Vagina (tissue), 2 donors: Measurements from ENCODE around the gene MAPK7. TPM values are rescaled to one million over a fixed set of nuclear protein-coding genes. Genes with fewer than 3 reads are reported as not detected.
A peak's percentile ranks its signal among the peaks of the same experiment; 100 is the strongest.

ENCODE experiments used
- DNase-seq, 2 donors: peaks; one replicate each; pipeline ENCODE4 v3.0.0-alpha.2; 2017; ENCODE audit errors: extremely low spot score in 2 of 2
- H3K27ac ChIP-seq: fragments of 200-600 bp; sonication (generic); one replicate; pipeline ENCODE4 v1.5.1; 2019
- H3K27me3 ChIP-seq: fragments of 200-600 bp; sonication (generic); one replicate; pipeline ENCODE4 v1.5.1; 2019
- H3K36me3 ChIP-seq, 2 donors: fragments of 200-600 bp; sonication (generic); one replicate each; pipeline ENCODE4 v1.5.1; 2017 to 2019
- H3K4me1 ChIP-seq: fragments of 200-600 bp; sonication (generic); one replicate; pipeline ENCODE4 v1.5.1; 2019
- H3K4me3 ChIP-seq, 2 donors: fragments of 200-600 bp; sonication (generic); 1 replicate in 1 of 2; 2 replicates in 1 of 2; pipeline ENCODE4 v1.5.1; 2016 to 2019
- H3K9me3 ChIP-seq: fragments of 200-600 bp; sonication (generic); one replicate; pipeline ENCODE4 v1.5.1; 2019
- CTCF ChIP-seq, 3 experiments: fragments of 450-650 bp in 2 of 3; fragments of 200-600 bp in 1 of 3; sonication (generic) in 1 of 3; IDR thresholded peaks; one replicate each; pipeline ENCODE4 v1.5.1; 2017 to 2019; ENCODE audit warnings: antibody characterized with exemption in 3 of 3, mild to moderate bottlenecking in 2 of 3, moderate library complexity in 2 of 3
- POLR2A ChIP-seq, 2 donors: fragments of 450-650 bp; IDR thresholded peaks; one replicate each; pipeline ENCODE4 v1.6.1; 2017; ENCODE audit warnings: antibody characterized with exemption in 2 of 2, mild to moderate bottlenecking in 2 of 2, moderate library complexity in 2 of 2
- POLR2AphosphoS5 ChIP-seq, 2 donors: sonication (generic); formaldehyde crosslinking; IDR thresholded peaks; one replicate each; pipeline ENCODE4 v1.9.0; 2017; ENCODE audit warnings: antibody characterized with exemption in 2 of 2, mild to moderate bottlenecking in 2 of 2, low read depth in 1 of 2; ENCODE audit not compliant: insufficient read depth in 1 of 2
- intact Hi-C: fragments of 100-400 bp; cut with DNase I; formaldehyde crosslinking; loops from one replicate; pipeline ENCODE4 v1.15.1; 2023
- total RNA-seq: library from RNA; depleted of rRNA; stranded (reverse); fragments of >200 nt; gene quantifications from one replicate; pipeline ENCODE4 v1.2.3, GENCODE V29; 2016

Gene MAPK7
- total RNA-seq, 1 donor from 2014 or later, result 77.3 TPM

GRCh38 chr17:19381741-19382444 lies 3.6 kb downstream of the MAPK7 start:
- Histone ChIP-seq H3K4me3 (no peak overlapping the region), H3K9me3 (no peaks in the 10 kb centered on the region), H3K27ac (peak overlapping the region; percentile 65), H3K4me1 (peaks cover 77% of the 10 kb centered on the region), H3K27me3 (no peaks in the 10 kb centered on the region), H3K36me3 (peaks cover 0 to 42% of the 10 kb centered on the region in 2 donors)
- intact Hi-C loops, result no loop called here
- no peak for DNase-seq
- TF ChIP-seq CTCF (IDR thresholded peaks at IDR 0.05) (no peak), POLR2A (IDR thresholded peaks at IDR 0.05) (no peak), POLR2AphosphoS5 (IDR thresholded peaks at IDR 0.05; ENCODE audit: insufficient read depth in 1 of 2, low read depth in 1 of 2) (no peak)

GRCh38 chr17:19382531-19383444 lies 4.5 kb downstream of the MAPK7 start:
- Histone ChIP-seq H3K4me1 (peaks cover 84% of the 10 kb centered on the region), H3K9me3 (no peaks in the 10 kb centered on the region), H3K27ac (peak overlapping the region; percentile 95), H3K36me3 (peaks cover 0 to 42% of the 10 kb centered on the region in 2 donors), H3K27me3 (no peaks in the 10 kb centered on the region), H3K4me3 (no peak overlapping the region)
- intact Hi-C loops, result no loop called here
- TF ChIP-seq POLR2A (IDR thresholded peaks at IDR 0.05), result no peak
- no peak for TF ChIP-seq POLR2AphosphoS5 (IDR thresholded peaks at IDR 0.05; ENCODE audit: insufficient read depth in 1 of 2, low read depth in 1 of 2)
- no peak for TF ChIP-seq CTCF (IDR thresholded peaks at IDR 0.05)
- no peak for DNase-seq

GRCh38 chr17:19383681-19384470 lies 5.6 kb downstream of the MAPK7 start:
- TF ChIP-seq POLR2AphosphoS5 (IDR thresholded peaks at IDR 0.05; ENCODE audit: insufficient read depth in 1 of 2, low read depth in 1 of 2) (no peak), CTCF (IDR thresholded peaks at IDR 0.05) (no peak), POLR2A (IDR thresholded peaks at IDR 0.05) (no peak)
- H3K36me3 ChIP-seq, result peaks cover 0 to 42% of the 10 kb centered on the region in 2 donors
- no peaks in the 10 kb centered on the region for H3K27me3 ChIP-seq
- peak overlapping the region; percentile 95 for H3K27ac ChIP-seq
- H3K4me1 ChIP-seq, result peaks cover 91% of the 10 kb centered on the region
- no peak overlapping the region for H3K4me3 ChIP-seq
- H3K9me3 ChIP-seq, result no peaks in the 10 kb centered on the region
- DNase-seq, result no peak
- intact Hi-C loops, result no loop called here

GRCh38 chr17:19384723-19385391 lies 6.6 kb downstream of the MAPK7 start:
- intact Hi-C loops, result no loop called here
- TF ChIP-seq POLR2A (IDR thresholded peaks at IDR 0.05) (peak in 1 of 2 donors; percentile 9), POLR2AphosphoS5 (IDR thresholded peaks at IDR 0.05; ENCODE audit: insufficient read depth in 1 of 2, low read depth in 1 of 2) (peak; percentile 89 to 91), CTCF (IDR thresholded peaks at IDR 0.05) (no peak)
- peak overlapping the region; percentile 17 to 18 for H3K4me3 ChIP-seq
- no peak for DNase-seq
- H3K9me3 ChIP-seq, result no peaks in the 10 kb centered on the region
- peaks cover 91% of the 10 kb centered on the region for H3K4me1 ChIP-seq
- peaks cover 0 to 40% of the 10 kb centered on the region in 2 donors for H3K36me3 ChIP-seq
- peak overlapping the region; percentile 95 for H3K27ac ChIP-seq
- H3K27me3 ChIP-seq, result no peaks in the 10 kb centered on the region
